CD4-positive, alpha-beta T cell treated with Interleukin-12 subunit alpha and Interleukin-12 subunit beta, for 1 hour (primary cell): ENCODE measurements around the gene GPR4.

Experiments used
- DNase-seq: peaks from one replicate; pipeline ENCODE4 v3.0.0-alpha.2; 2020

The GPR4 gene

GRCh38 chr19:45547211-45547770, 54.7 kb downstream of the GPR4 start:
- no peak for DNase-seq

DNA sequence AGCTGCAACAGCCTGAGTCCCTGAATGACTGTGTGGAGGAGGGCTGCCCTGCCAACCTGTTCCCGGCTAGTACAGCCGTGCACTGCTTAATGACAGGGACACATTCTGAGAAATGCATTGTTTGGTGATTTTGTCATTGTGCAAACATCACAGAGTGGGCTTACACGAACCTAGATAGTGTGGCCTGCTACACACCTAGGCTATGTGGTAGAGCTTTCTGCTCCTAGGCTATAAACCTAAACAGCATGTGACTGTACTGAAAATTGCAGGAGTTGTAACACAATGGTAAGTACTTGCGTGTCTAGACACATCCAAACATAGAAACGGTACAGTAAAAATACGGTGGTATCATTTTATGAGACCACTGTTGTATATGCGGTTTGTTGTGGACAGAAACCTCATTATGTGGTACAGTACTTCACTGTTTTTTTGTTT, 59.8 kb downstream of the GPR4 start:
- DNase-seq, result no peak
